ENCODE data around the gene RYR3.
"Not testable (repeated sequence)": the region's sequence is repeated elsewhere in the genome, so short reads cannot be mapped to it uniquely, and the experiment has no call there.

The RYR3 gene

GRCh38 chr15:33553157-33553556 is 242.4 kb downstream of the RYR3 start:
- DNase-seq (ENCODE audit: low read depth), result no peak
- TF ChIP-seq, protein P1, sequence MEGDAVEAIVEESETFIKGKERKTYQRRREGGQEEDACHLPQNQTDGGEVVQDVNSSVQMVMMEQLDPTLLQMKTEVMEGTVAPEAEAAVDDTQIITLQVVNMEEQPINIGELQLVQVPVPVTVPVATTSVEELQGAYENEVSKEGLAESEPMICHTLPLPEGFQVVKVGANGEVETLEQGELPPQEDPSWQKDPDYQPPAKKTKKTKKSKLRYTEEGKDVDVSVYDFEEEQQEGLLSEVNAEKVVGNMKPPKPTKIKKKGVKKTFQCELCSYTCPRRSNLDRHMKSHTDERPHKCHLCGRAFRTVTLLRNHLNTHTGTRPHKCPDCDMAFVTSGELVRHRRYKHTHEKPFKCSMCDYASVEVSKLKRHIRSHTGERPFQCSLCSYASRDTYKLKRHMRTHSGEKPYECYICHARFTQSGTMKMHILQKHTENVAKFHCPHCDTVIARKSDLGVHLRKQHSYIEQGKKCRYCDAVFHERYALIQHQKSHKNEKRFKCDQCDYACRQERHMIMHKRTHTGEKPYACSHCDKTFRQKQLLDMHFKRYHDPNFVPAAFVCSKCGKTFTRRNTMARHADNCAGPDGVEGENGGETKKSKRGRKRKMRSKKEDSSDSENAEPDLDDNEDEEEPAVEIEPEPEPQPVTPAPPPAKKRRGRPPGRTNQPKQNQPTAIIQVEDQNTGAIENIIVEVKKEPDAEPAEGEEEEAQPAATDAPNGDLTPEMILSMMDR (conservative IDR thresholded peaks at IDR 0.05; ENCODE audit: low read depth, low read length), result no peak
- H3K4me3 ChIP-seq (ENCODE audit: low read length), result no peak overlapping the region

- DNase-seq (ENCODE audit: low read depth), result no peak
- TF ChIP-seq, protein P1 (conservative IDR thresholded peaks at IDR 0.05; ENCODE audit: low read depth, low read length), result no peak
- H3K4me3 ChIP-seq (ENCODE audit: low read length), result no peak overlapping the region
These were observed 248.6 kb downstream of the RYR3 start for GRCh38 chr15:33559207-33559890.

DNA sequence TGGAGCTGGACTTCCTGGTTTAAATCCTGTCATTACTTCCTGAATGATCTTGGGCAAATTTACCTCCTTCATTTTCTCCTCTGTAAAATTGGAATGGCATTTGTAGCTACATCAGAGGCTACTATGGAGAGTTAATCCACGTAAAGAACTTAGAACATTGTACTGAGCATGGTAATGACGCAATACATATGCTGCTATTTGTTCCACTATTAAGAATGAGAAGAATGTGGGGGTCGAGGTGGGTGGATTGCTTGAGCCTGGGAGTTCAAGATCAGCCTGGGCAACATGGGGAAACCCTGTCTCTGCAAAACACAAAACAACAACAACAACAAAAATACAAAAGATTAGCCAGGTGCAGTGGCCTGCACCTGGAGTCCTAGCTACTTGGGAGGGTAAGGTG is 250.6 kb downstream of the RYR3 start:
- TF ChIP-seq, protein P1 (conservative IDR thresholded peaks at IDR 0.05; ENCODE audit: low read depth, low read length), result no peak
- DNase-seq (ENCODE audit: low read depth), result no peak
- no peak overlapping the region for H3K4me3 ChIP-seq (ENCODE audit: low read length)

- DNase-seq (ENCODE audit: low read depth), result no peak
These were observed 251.2 kb downstream of the RYR3 start for GRCh38 chr15:33561967-33562366.

GRCh38 chr15:33565094-33565493 is 254.3 kb downstream of the RYR3 start:
- no peak for DNase-seq (ENCODE audit: low read depth)
- TF ChIP-seq, protein P1 (conservative IDR thresholded peaks at IDR 0.05; ENCODE audit: low read depth, low read length), result no peak
- no peak overlapping the region for H3K4me3 ChIP-seq (ENCODE audit: low read length)

More at GRCh38 chr15:33561967-33562366, 251.2 kb downstream of the RYR3 start:
- TF ChIP-seq, protein P1 (conservative IDR thresholded peaks at IDR 0.05; ENCODE audit: low read depth, low read length), result no peak
- no peak overlapping the region for H3K4me3 ChIP-seq (ENCODE audit: low read length)

DNA sequence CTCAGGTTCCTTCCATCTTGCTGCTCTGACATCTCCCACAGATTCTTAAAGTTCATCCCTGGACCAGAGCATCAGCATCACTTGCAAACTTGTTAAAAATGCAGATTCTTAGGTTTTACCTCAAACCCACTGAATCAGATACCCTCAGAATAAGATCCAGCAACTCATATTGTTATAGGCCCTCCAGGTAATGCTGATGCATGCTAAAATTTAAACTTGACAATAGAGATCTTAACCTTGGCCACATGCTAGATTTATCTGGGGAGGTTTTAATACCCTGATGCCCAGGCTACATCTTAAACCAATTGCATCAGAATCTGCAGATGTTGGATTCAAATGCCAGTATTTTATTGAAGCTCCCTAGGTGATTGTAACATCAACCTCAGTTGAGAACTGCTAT is 256.9 kb downstream of the RYR3 start:
- TF ChIP-seq, protein P1 (conservative IDR thresholded peaks at IDR 0.05; ENCODE audit: low read depth, low read length), result no peak
- DNase-seq (ENCODE audit: low read depth), result no peak
- H3K4me3 ChIP-seq (ENCODE audit: low read length), result no peak overlapping the region

DNA sequence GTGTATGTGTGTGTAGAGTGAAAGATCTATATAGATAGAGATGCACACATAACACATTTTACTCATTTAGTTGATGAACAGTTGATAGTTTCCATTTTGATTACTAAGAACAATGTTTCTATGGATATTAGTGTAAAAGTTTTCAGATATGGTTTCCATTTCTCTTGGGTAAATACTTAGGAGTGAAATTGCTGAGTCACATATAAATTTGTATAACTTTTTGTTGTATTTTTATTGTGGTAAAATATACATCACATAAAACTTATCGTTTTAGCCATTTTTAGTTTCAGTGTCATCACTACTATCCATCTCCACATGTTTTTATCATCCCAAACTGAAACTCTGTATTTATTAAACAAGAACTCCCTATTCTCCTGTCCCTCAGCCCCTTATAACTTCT is 258.3 kb downstream of the RYR3 start:
- TF ChIP-seq, protein P1 (conservative IDR thresholded peaks at IDR 0.05; ENCODE audit: low read depth, low read length), result no peak
- H3K4me3 ChIP-seq (ENCODE audit: low read length), result no peak overlapping the region
- DNase-seq (ENCODE audit: low read depth), result no peak

- DNase-seq (ENCODE audit: low read depth); H3K4me3 ChIP-seq (ENCODE audit: low read length): not testable (repeated sequence)
These were observed 267.1 kb downstream of the RYR3 start for GRCh38 chr15:33577911-33578310.
